Prostate gland (tissue), 2 donors: Measurements from ENCODE around the gene PXDC1. TPM values are rescaled to one million over a fixed set of nuclear protein-coding genes. Genes with fewer than 3 reads are reported as not detected.
A peak's percentile ranks its signal among the peaks of the same experiment; 100 is the strongest.

ENCODE experiments used
- DNase-seq: peaks from one replicate; pipeline ENCODE4 v3.0.0-alpha.2; 2019; ENCODE audit warnings: low spot score
- H3K27ac ChIP-seq, 2 donors: fragments of 200-600 bp; sonication (generic); 2 replicates each; pipeline ENCODE4 v1.5.1; 2017 to 2019
- H3K27me3 ChIP-seq: fragments of 200-600 bp; sonication (generic); replicated peaks from 2 replicates; pipeline ENCODE4 v1.5.1; 2019; ENCODE audit not compliant: insufficient read depth
- H3K36me3 ChIP-seq, 2 donors: fragments of 200-600 bp; sonication (generic); 1 replicate in 1 of 2; 2 replicates in 1 of 2; pipeline versions ENCODE4 v1.5.1 to v1.8.1; 2017 to 2019
- H3K4me1 ChIP-seq: fragments of 200-600 bp; sonication (generic); replicated peaks from 2 replicates; pipeline ENCODE4 v1.5.1; 2019
- H3K4me3 ChIP-seq, 2 donors: fragments of 200-600 bp; sonication (generic); 2 replicates each; pipeline ENCODE4 v1.5.1; 2017 to 2019
- H3K9me3 ChIP-seq: fragments of 200-600 bp; sonication (generic); 2 replicates; pipeline ENCODE4 v1.5.1; 2017
- CTCF ChIP-seq, 4 experiments: fragments of 200-600 bp in 2 of 4; fragments of 450-650 bp in 2 of 4; sonication (generic) in 2 of 4; IDR thresholded peaks; 1 replicate in 3 of 4; 2 replicates in 1 of 4; pipeline ENCODE4 v1.5.1; 2016 to 2019; ENCODE audit warnings: antibody characterized with exemption in 4 of 4, mild to moderate bottlenecking in 2 of 4, moderate library complexity in 2 of 4
- POLR2A ChIP-seq: fragments of 450-650 bp; IDR thresholded peaks from one replicate; pipeline ENCODE4 v1.6.1; 2016; ENCODE audit warnings: antibody characterized with exemption, mild to moderate bottlenecking
- POLR2AphosphoS5 ChIP-seq: sonication (generic); formaldehyde crosslinking; IDR thresholded peaks from one replicate; pipeline ENCODE4 v1.6.1; 2017; ENCODE audit warnings: antibody characterized with exemption
- WGBS: methylation state at CpG from one replicate; pipeline ENCODE4 v1.1.5; 2018; 5-methylcytosine and 5-hydroxymethylcytosine counted together
- intact Hi-C: fragments of 100-400 bp; cut with DNase I; formaldehyde crosslinking; loops from one replicate; pipeline ENCODE4 v1.14.2; 2022
- total RNA-seq, 2 donors: library from RNA; depleted of rRNA; stranded (reverse); fragments of >200 nt; gene quantifications; one replicate each; pipeline ENCODE4 v1.1.0, GENCODE V29; 2016

PXDC1 gene
- total RNA-seq, 2 donors from 2014 or later = 40.5 to 59.5 TPM

DNA sequence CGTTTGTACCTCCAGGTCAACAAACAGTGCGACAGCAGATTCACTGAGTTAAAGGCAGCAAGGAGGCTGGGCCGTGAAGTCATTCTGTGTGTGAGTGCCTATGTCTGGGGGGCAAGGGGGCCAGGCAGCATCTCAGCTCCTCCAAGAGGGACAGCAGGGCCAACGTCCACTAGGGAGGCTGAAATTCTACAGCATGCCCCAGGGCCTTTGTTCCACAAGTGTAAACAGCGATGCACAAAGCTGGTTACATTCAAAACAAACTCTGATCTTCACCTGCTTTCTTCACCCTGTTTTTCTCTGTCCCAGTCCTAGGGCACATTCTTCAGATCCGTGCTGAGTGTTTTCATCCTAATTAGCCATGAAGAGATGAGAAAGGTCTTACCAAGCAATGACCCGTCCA is 41.1 kb downstream of the PXDC1 start:
- intact Hi-C loops = no loop called here
- H3K27me3 ChIP-seq = no peaks in the 10 kb centered on the region
- peak overlapping the region in 1 of 2 donors; percentile 66 for H3K27ac ChIP-seq
- no peaks in the 10 kb centered on the region for H3K9me3 ChIP-seq
- no peaks in the 10 kb centered on the region for H3K36me3 ChIP-seq
- no peak for TF ChIP-seq POLR2AphosphoS5
- TF ChIP-seq POLR2A = no peak
- no peak for TF ChIP-seq CTCF (IDR thresholded peaks at IDR 0.05)
- WGBS = 85% methylated on average over 7 of the region's 7 CpGs
- no peak for DNase-seq
- no peak overlapping the region for H3K4me3 ChIP-seq
- H3K4me1 ChIP-seq = no peaks in the 10 kb centered on the region

- H3K36me3 ChIP-seq = no peaks in the 10 kb centered on the region
- no peaks in the 10 kb centered on the region for H3K4me1 ChIP-seq
- no peaks in the 10 kb centered on the region for H3K9me3 ChIP-seq
- no peak overlapping the region for H3K4me3 ChIP-seq
- intact Hi-C loops = no loop called here
- no peaks in the 10 kb centered on the region for H3K27me3 ChIP-seq
- TF ChIP-seq CTCF (IDR thresholded peaks at IDR 0.05) (no peak), POLR2A (no peak), POLR2AphosphoS5 (no peak)
- no peak for DNase-seq
- 81% methylated on average over 4 of the region's 4 CpGs for WGBS
- no peak overlapping the region for H3K27ac ChIP-seq
Observed at GRCh38 chr6:3708540-3708939, 43.0 kb downstream of the PXDC1 start.

GRCh38 chr6:3707751-3708412 is 43.6 kb downstream of the PXDC1 start:
- no peaks in the 10 kb centered on the region for H3K36me3 ChIP-seq
- TF ChIP-seq CTCF (IDR thresholded peaks at IDR 0.05) = no peak
- no peak for TF ChIP-seq POLR2A
- TF ChIP-seq POLR2AphosphoS5 = no peak
- 80% methylated on average over 10 of the region's 10 CpGs for WGBS
- H3K4me3 ChIP-seq = no peak overlapping the region
- no peaks in the 10 kb centered on the region for H3K27me3 ChIP-seq
- intact Hi-C loops = no loop called here
- no peaks in the 10 kb centered on the region for H3K4me1 ChIP-seq
- H3K27ac ChIP-seq = no peak overlapping the region
- no peak for DNase-seq
- no peaks in the 10 kb centered on the region for H3K9me3 ChIP-seq

GRCh38 chr6:3707024-3707423 is 44.5 kb downstream of the PXDC1 start:
- Histone ChIP-seq H3K27ac (no peak overlapping the region), H3K36me3 (no peaks in the 10 kb centered on the region), H3K9me3 (no peaks in the 10 kb centered on the region), H3K4me3 (no peak overlapping the region), H3K27me3 (no peaks in the 10 kb centered on the region), H3K4me1 (no peaks in the 10 kb centered on the region)
- no peak for DNase-seq
- TF ChIP-seq POLR2AphosphoS5 = no peak
- 76% methylated on average over 2 of the region's 2 CpGs for WGBS
- intact Hi-C loops = no loop called here

DNA sequence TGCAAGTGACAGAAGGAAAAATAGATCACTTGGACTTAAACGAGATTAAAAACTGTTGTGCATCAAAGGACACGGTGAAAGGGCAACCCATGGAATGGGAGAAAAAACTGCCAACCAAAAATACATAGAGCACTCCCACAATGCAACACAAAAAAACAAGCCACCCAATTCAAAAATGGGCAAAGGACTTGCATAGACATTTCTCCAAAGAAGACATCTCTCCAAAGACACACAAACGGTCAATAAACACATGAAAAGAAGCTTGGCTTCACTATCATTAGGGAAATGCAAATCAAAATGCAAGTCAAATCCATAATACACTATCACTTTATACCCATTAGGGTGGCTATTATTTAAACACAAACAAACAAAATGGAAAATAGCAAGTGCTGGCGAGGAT is 45.0 kb downstream of the PXDC1 start:
- Histone ChIP-seq H3K9me3 (no peaks in the 10 kb centered on the region), H3K27ac (no peak overlapping the region), H3K36me3 (no peaks in the 10 kb centered on the region), H3K27me3 (no peaks in the 10 kb centered on the region), H3K4me1 (no peaks in the 10 kb centered on the region), H3K4me3 (no peak overlapping the region)
- intact Hi-C loops = no loop called here
- TF ChIP-seq POLR2AphosphoS5 (no peak), CTCF (IDR thresholded peaks at IDR 0.05) (no peak), POLR2A (no peak)
- DNase-seq = no peak
- 88% methylated on average over 4 of the region's 4 CpGs for WGBS
